22Rv1 (cell line): Measurements from ENCODE around the gene LEPR.
"Not testable (repeated sequence)": the region's sequence is repeated elsewhere in the genome, so short reads cannot be mapped to it uniquely, and the experiment has no call there.

Source experiments
- H3K27ac ChIP-seq: fragments of 450-650 bp; 2 replicates; pipeline ENCODE4 v1.5.1; 2017
- CTCF ChIP-seq: fragments of 450-650 bp; IDR thresholded peaks from 2 replicates; pipeline ENCODE4 v1.5.1; 2017; ENCODE audit warnings: mild to moderate bottlenecking
- ZFX ChIP-seq: fragments of 450-650 bp; IDR thresholded peaks from 2 replicates; pipeline ENCODE4 v1.6.1; 2017; ENCODE audit warnings: antibody characterized with exemption, borderline replicate concordance

The LEPR gene

DNA sequence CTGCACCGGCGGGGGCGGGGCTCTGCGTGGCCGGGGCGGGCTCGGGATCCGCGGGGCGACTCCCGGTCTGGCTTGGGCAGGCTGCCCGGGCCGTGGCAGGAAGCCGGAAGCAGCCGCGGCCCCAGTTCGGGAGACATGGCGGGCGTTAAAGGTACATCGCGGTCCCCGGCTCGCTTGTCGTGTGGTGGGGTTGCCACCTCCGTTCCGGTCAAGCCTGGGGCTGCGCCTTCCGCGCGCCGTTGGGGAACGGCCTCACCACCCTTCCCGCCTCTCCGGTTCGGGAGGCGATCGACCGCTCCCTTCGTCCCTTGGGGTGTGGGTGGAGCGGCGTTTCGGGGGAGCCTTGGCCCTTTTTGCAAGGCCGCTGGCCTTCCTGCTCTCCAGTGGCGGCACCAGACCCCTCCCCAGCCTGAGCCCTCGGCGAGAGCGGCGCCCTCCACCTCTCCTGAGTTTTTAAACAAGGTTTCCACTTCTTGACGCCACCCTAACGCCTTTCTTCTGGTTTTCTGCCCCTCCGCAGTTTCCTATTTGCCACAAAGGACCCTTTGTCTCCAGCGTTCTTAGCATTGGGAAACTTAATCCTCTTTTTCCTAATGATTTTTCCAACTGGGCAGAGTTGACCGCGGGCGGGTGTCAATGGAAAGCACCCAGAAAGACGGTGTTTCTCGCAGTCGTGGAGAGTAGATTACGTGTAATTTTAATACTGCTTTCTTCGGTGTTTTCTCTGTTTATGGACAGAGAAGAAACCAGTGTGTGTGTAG, at the start of gene LEPR, which contains the start of gene LEPROT:
TSS of gene LEPR (plus strand) at position 79 of the 761 bp plus-strand sequence. CDS start 144,898 bp downstream, outside the sequence.
TSS of gene LEPROT (plus strand) at position 79 of the 761 bp plus-strand sequence. CDS start at position 136, 57 bp downstream.
- H3K27ac ChIP-seq: peak within 1 kb of the TSS; percentile 82
- TF ChIP-seq ZFX: no peak
- no peak for TF ChIP-seq CTCF

DNA sequence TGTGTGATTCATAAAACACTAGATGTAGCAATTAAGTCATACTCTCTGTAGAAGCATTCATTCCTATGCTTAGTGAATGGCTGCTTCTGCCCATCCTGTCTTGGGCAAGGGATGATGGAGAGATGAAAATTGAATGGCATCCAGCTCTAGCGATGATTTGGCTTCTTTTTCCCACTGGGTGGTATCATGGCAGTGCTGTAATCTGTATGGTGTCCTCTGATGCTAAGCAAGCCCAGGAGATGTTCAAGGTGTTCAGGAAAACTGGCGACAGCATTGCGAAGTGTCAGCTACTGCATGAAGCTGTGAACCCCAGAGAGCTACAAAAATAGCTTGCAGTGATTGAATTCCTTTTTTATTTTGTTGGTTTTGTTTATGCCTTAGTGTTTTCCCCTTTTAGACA, 48.9 kb upstream of the LEPR start:
- TF ChIP-seq CTCF (no peak), ZFX (no peak)
- no peak overlapping the region for H3K27ac ChIP-seq

DNA sequence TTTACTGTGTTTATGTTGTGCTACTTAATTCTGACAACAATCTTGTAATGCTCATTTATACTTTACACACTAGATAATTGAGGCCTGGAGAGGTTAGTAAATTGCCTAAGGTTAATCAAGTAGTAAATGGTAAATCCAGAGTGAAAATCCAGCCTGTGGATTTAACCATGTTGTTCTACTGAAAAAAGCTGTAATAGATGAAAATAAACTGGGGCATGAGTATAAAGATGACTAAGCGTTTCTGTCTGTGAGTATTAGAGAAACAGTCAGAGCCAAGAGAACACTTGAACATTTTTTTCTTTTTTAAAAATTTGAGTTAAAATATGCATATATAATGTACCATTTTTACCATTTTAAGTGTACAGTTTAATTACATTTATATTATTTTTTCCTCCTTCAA, 47.9 kb upstream of the LEPR start:
- no peak for TF ChIP-seq ZFX
- no peak for TF ChIP-seq CTCF
- no peak overlapping the region for H3K27ac ChIP-seq

GRCh38 chr1:65377496-65378246, 42.8 kb upstream of the LEPR start:
- no peak overlapping the region for H3K27ac ChIP-seq
- no peak for TF ChIP-seq CTCF
- TF ChIP-seq ZFX: no peak

DNA sequence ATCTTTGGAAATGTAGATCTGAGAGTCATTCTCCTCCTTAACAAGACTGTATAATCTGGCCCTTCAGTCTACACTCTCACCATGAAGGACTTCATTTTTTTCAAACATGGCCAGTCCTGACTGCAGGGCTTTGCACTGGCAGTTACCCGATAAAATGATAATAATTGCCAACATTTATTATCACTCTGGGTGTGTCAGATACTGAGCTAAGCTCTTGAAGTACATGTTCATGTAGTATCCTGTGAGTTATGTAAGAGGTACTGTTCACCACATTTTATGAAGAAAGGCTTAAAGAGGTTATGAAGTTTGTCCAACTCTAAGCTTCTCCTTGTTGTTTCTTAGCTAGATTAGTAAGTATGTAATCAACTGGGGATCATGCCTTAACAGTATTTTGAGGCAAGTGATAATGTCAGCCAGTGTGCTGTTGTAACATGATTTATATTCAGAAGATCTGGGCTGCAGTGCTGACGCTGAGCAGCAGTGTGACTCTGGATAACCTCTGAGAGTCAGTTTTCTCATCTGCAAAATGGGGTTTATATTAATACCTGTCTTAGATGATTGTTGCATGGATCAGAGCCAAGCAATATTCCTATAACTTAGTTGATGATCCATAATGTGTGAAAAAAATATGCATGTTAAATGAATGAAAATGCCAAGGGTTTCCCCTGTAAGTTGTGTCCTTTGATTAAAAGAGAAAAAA, 42.1 kb upstream of the LEPR start:
- H3K27ac ChIP-seq: no peak overlapping the region
- TF ChIP-seq ZFX (no peak), CTCF (no peak)

GRCh38 chr1:65384426-65384825, 36.0 kb upstream of the LEPR start:
- H3K27ac ChIP-seq: not testable (repeated sequence)

GRCh38 chr1:65386439-65386838, 34.0 kb upstream of the LEPR start:
- TF ChIP-seq ZFX: no peak
- no peak for TF ChIP-seq CTCF
- no peak overlapping the region for H3K27ac ChIP-seq
